Loucy (cell line): ENCODE measurements around the gene UXT.
A peak's percentile ranks its signal among the peaks of the same experiment; 100 is the strongest.

Source experiments
- H2AFZ ChIP-seq: fragments of 200-600 bp; sonication (generic); 2 replicates; pipeline ENCODE4 v1.6.0; 2016; ENCODE audit warnings: antibody characterized with exemption, mild to moderate bottlenecking, low read length, moderate library complexity
- H3F3A ChIP-seq: fragments of 200-600 bp; 2 replicates; pipeline ENCODE4 v1.6.0; 2016; ENCODE audit warnings: antibody characterized with exemption, low read depth, mild to moderate bottlenecking
- H3K27me3 ChIP-seq: fragments of 200-600 bp; sonication (generic); 2 replicates; pipeline ENCODE4 v1.6.1; 2014; ENCODE audit warnings: low read length, mild to moderate bottlenecking; ENCODE audit not compliant: insufficient read depth, poor library complexity, severe bottlenecking
- H3K36me3 ChIP-seq: fragments of 200-600 bp; sonication (generic); 2 replicates; pipeline ENCODE4 v1.6.1; 2016; ENCODE audit warnings: low read length; ENCODE audit not compliant: insufficient read depth
- H3K4me1 ChIP-seq: fragments of 200-600 bp; sonication (generic); 2 replicates; pipeline ENCODE4 v1.5.1; 2014; ENCODE audit warnings: low read length, mild to moderate bottlenecking; ENCODE audit not compliant: insufficient read depth, poor library complexity, severe bottlenecking
- H3K4me2 ChIP-seq: fragments of 200-600 bp; sonication (generic); 2 replicates; pipeline ENCODE4 v1.6.0; 2014; ENCODE audit warnings: antibody characterized with exemption, low read length, low read depth, mild to moderate bottlenecking; ENCODE audit not compliant: poor library complexity, severe bottlenecking
- H3K4me3 ChIP-seq: fragments of 200-600 bp; sonication (generic); 2 replicates; pipeline ENCODE4 v1.5.1; 2014; ENCODE audit warnings: low read length, mild to moderate bottlenecking, mixed read lengths; ENCODE audit not compliant: poor library complexity, severe bottlenecking
- H3K79me2 ChIP-seq: fragments of 200-600 bp; sonication (generic); 2 replicates; pipeline ENCODE4 v1.6.1; 2014; ENCODE audit warnings: low read length; ENCODE audit not compliant: insufficient read depth
- H3K9ac ChIP-seq: fragments of 200-600 bp; sonication (generic); 2 replicates; pipeline ENCODE4 v1.6.0; 2014; ENCODE audit warnings: mild to moderate bottlenecking, low read depth, low read length, moderate library complexity; ENCODE audit not compliant: poor library complexity, severe bottlenecking
- H3K9me2 ChIP-seq: fragments of 200-600 bp; sonication (generic); replicated peaks from 2 replicates; pipeline ENCODE4 v1.6.1; 2016; ENCODE audit warnings: low read depth, low read length, mixed read lengths
- H3K9me3 ChIP-seq: fragments of 200-600 bp; sonication (generic); 2 replicates; pipeline ENCODE4 v1.6.1; 2014; ENCODE audit warnings: mild to moderate bottlenecking, antibody characterized with exemption, low read length, low read depth; ENCODE audit not compliant: insufficient read depth
- H4K20me1 ChIP-seq: fragments of 200-600 bp; sonication (generic); 2 replicates; pipeline ENCODE4 v1.6.0; 2014; ENCODE audit warnings: antibody characterized with exemption, low read length, mild to moderate bottlenecking; ENCODE audit not compliant: insufficient read depth, poor library complexity, severe bottlenecking
- CTCF ChIP-seq: fragments of 200-600 bp; sonication (generic); conservative IDR thresholded peaks from 2 replicates; pipeline ENCODE4 v1.5.1; 2014; ENCODE audit warnings: mild to moderate bottlenecking, antibody characterized with exemption, low read length
- EZH2phosphoT487 ChIP-seq: fragments of 200-600 bp; IDR thresholded peaks from 2 replicates; pipeline ENCODE4 v1.6.1; 2018; ENCODE audit warnings: antibody characterized with exemption, mild to moderate bottlenecking, moderate library complexity, borderline replicate concordance

UXT gene

GRCh38 chrX:47645530-47645929, 13.4 kb downstream of the UXT start:
- Histone ChIP-seq H3K4me2 (no peak overlapping the region), H3K79me2 (peaks cover 34% of the 10 kb centered on the region; the same call in 1 of the 2 replicates), H3K9me3 (no peaks in the 10 kb centered on the region)

GRCh38 chrX:47644557-47645091, 14.4 kb downstream of the UXT start:
- H3K4me3 ChIP-seq = no peak overlapping the region
- TF ChIP-seq CTCF (peak; percentile 47), EZH2phosphoT487 (no peak)
- no peak overlapping the region for H3K4me2 ChIP-seq
- no peaks in the 10 kb centered on the region for H3K9me3 ChIP-seq
- H3F3A ChIP-seq = no peaks in the 10 kb centered on the region
- peaks cover 34% of the 10 kb centered on the region; the same call in 1 of the 2 replicates for H3K79me2 ChIP-seq
- no peak overlapping the region for H3K9ac ChIP-seq
- no peaks in the 10 kb centered on the region for H3K9me2 ChIP-seq
- peaks cover 21% of the 10 kb centered on the region for H4K20me1 ChIP-seq
- H2AFZ ChIP-seq = no peak overlapping the region
- H3K36me3 ChIP-seq = peaks cover 20% of the 10 kb centered on the region; the same call in 1 of the 2 replicates
- H3K27me3 ChIP-seq = no peaks in the 10 kb centered on the region
- peaks cover 11% of the 10 kb centered on the region for H3K4me1 ChIP-seq

More at GRCh38 chrX:47645530-47645929, 13.4 kb downstream of the UXT start:
- no peaks in the 10 kb centered on the region for H3K9me2 ChIP-seq
- peaks cover 21% of the 10 kb centered on the region for H4K20me1 ChIP-seq
- peaks cover 11% of the 10 kb centered on the region for H3K4me1 ChIP-seq
- no peak overlapping the region for H3K4me3 ChIP-seq
- H3K36me3 ChIP-seq = peaks cover 11% of the 10 kb centered on the region; the same call in 1 of the 2 replicates
- H3F3A ChIP-seq = no peaks in the 10 kb centered on the region
- no peak overlapping the region for H2AFZ ChIP-seq
- no peak for TF ChIP-seq CTCF
- no peak for TF ChIP-seq EZH2phosphoT487
- H3K9ac ChIP-seq = no peak overlapping the region
- H3K27me3 ChIP-seq = no peaks in the 10 kb centered on the region

GRCh38 chrX:47643926-47644325, 15.1 kb downstream of the UXT start:
- no peaks in the 10 kb centered on the region for H3K27me3 ChIP-seq
- peaks cover 28% of the 10 kb centered on the region; the same call in 1 of the 2 replicates for H3K79me2 ChIP-seq
- H3K4me3 ChIP-seq = no peak overlapping the region
- no peaks in the 10 kb centered on the region for H3K9me2 ChIP-seq
- H3K4me1 ChIP-seq = peaks cover 10% of the 10 kb centered on the region
- TF ChIP-seq EZH2phosphoT487 (no peak), CTCF (peak; percentile 50)
- no peak overlapping the region for H3K9ac ChIP-seq
- no peaks in the 10 kb centered on the region for H3K9me3 ChIP-seq
- no peak overlapping the region for H3K4me2 ChIP-seq
- no peaks in the 10 kb centered on the region for H3F3A ChIP-seq
- H2AFZ ChIP-seq = no peak overlapping the region
- peaks cover 23% of the 10 kb centered on the region; the same call in 1 of the 2 replicates for H3K36me3 ChIP-seq
- H4K20me1 ChIP-seq = peaks cover 16% of the 10 kb centered on the region
